Measurements from ENCODE around the gene DAB2IP.

DNA sequence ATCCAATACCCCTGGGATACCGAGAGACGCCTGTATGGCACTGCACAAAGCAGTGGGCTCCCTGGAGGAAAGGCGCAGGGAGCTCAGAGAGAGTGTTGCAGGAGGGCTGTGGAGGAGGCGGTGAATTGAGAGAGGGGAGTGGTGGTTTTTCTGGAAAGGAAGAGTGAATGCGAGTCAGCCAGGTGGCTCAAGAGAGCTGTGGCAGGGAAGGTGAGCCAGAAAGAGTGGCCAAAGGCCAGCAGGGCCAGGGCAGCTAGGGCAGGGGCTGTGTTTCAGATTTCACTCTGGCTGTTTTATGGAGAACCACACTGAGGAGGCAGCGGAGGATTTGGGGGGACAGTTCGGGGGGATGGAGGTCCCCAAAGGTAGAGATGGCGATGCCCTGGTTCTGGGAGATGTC, 13.0 kb upstream of the DAB2IP start:
- TF ChIP-seq CTCF (IDR thresholded peaks at IDR 0.05; ENCODE audit: insufficient read depth, low read depth, low read length) (no peak), EZH2 (IDR thresholded peaks at IDR 0.05; ENCODE audit: insufficient read depth, low read length) (no peak)
